Measurements from ENCODE around the gene ARRDC1.
A peak's percentile ranks its signal among the peaks of the same experiment; 100 is the strongest.
"Not testable (repeated sequence)": the region's sequence is repeated elsewhere in the genome, so short reads cannot be mapped to it uniquely, and the experiment has no call there.

Gene ARRDC1

GRCh38 chr9:137613738-137614523 lies 8.4 kb downstream of the ARRDC1 start:
- no peak for DNase-seq

GRCh38 chr9:137614631-137615386 lies 9.3 kb downstream of the ARRDC1 start:
- no peak for DNase-seq

GRCh38 chr9:137615387-137615871 lies 9.9 kb downstream of the ARRDC1 start:
- no peak for DNase-seq

GRCh38 chr9:137618105-137619067 lies 12.9 kb downstream of the ARRDC1 start, which contains the start of gene EHMT1:
TSS of gene EHMT1 (plus strand) at chr9:137619005. CDS start at chr9:137619029, 24 bp downstream.
- peak; percentile 87 to 93 for DNase-seq

- peak; percentile 10 to 40 for DNase-seq
Observed at GRCh38 chr9:137619240-137620047, 14.0 kb downstream of the ARRDC1 start.

- no peak for DNase-seq
Observed at GRCh38 chr9:137620048-137620405, 14.5 kb downstream of the ARRDC1 start.

- no peak for DNase-seq
Observed at GRCh38 chr9:137620581-137620980, 15.1 kb downstream of the ARRDC1 start.

GRCh38 chr9:137621131-137621757 lies 15.8 kb downstream of the ARRDC1 start:
- peak in 1 of 2 donors; percentile 41 for DNase-seq

GRCh38 chr9:137622211-137622610 lies 16.7 kb downstream of the ARRDC1 start:
- DNase-seq, result not testable (repeated sequence)

GRCh38 chr9:137626464-137626863 lies 21.0 kb downstream of the ARRDC1 start:
- DNase-seq, result no peak

GRCh38 chr9:137627406-137627805 lies 21.9 kb downstream of the ARRDC1 start:
- not testable (repeated sequence) for DNase-seq

- no peak for DNase-seq
Observed at GRCh38 chr9:137630126-137630525, 24.6 kb downstream of the ARRDC1 start.

- DNase-seq, result no peak
Observed at GRCh38 chr9:137630679-137631078, 25.2 kb downstream of the ARRDC1 start.

- no peak for DNase-seq
Observed at GRCh38 chr9:137631345-137632229, 26.1 kb downstream of the ARRDC1 start.

GRCh38 chr9:137632230-137633161 lies 27.0 kb downstream of the ARRDC1 start:
- DNase-seq, result no peak

- no peak for DNase-seq
Observed at GRCh38 chr9:137634016-137634415, 28.5 kb downstream of the ARRDC1 start.

- DNase-seq, result no peak
Observed at GRCh38 chr9:137638680-137639079, 33.2 kb downstream of the ARRDC1 start.

GRCh38 chr9:137639303-137640051 lies 34.0 kb downstream of the ARRDC1 start:
- DNase-seq, result peak in 1 of 2 donors; percentile 49

All from CD4-positive, alpha-beta T cell treated with Interferon alpha-2 for 1 hour (primary cell).